ENCODE results near the gene PLK2. TPM values are rescaled to one million over a fixed set of nuclear protein-coding genes. Genes with fewer than 3 reads are reported as not detected.

The PLK2 gene
- total and polyA plus RNA-seq, 2 of the 4 experiments (the other 2 are of a cell fraction), result 129 to 337 TPM

DNA sequence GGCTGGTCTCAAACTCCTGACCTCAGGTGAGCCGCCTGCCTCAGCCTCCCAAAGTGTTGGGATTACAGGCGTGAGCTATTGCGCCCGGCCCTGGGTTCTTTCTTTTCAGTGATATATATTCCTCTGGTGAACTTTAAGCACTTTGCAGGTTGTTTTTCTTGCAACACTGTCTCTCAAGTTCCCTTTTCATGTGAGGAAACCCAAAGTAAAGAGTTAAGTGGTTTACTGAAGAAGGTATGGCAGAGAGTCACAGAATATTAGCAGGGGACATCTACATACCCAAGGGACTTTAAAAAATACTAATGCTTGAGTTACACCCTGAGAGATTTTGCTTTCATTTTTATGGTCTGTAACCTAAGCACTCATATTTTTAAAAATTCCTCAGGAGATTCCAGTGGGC, 24.6 kb upstream of the PLK2 start:
- no peak overlapping the region for H3K14ac ChIP-seq (replicated peaks; ENCODE audit: low read depth, low read length)
- H3K18ac ChIP-seq (ENCODE audit: low read depth, low read length), result no peak overlapping the region
- no peak overlapping the region for H3K23ac ChIP-seq (ENCODE audit: low read depth, low read length)
- H3K9me1 ChIP-seq (ENCODE audit: insufficient read depth, low read length), result no peaks in the 10 kb centered on the region
- in situ Hi-C loops (cut with MboI; ENCODE audit: low sequenced_read_pairs) (loop anchor here (25.0 kb wide), 1 partner anchor 678 kb away; no protein-coding TSS in a partner anchor), dilution Hi-C loops (cut with HindIII; ENCODE audit: low sequenced_read_pairs, unreplicated experiment) (no loop called here), intact Hi-C loops (cut with micrococcal nuclease) (no loop called here)
- no peak overlapping the region for H3K9ac ChIP-seq (ENCODE audit: low read depth, low read length)
- H3K27ac ChIP-seq (ENCODE audit: insufficient read depth, low read length), result no peak overlapping the region
- H2BK20ac ChIP-seq (ENCODE audit: low read depth, low read length), result no peak overlapping the region
- H2AFZ ChIP-seq (replicated peaks; ENCODE audit: low read length, poor library complexity), result no peak overlapping the region
- POLR2A ChIA-PET (ENCODE audit: unreplicated experiment), result no interaction called here
- H4K8ac ChIP-seq (ENCODE audit: low read depth in 2 of 2, low read length in 2 of 2), result no peak overlapping the region
- H4K20me1 ChIP-seq (ENCODE audit: insufficient read depth, low read length), result no peaks in the 10 kb centered on the region
- no peak overlapping the region for H2AK5ac ChIP-seq (ENCODE audit: low read depth, low read length)
- no peak overlapping the region for H3K4me2 ChIP-seq (ENCODE audit: low read depth, low read length)
- H2BK15ac ChIP-seq (ENCODE audit: low read depth, low read length), result no peak overlapping the region
- H3K79me1 ChIP-seq (ENCODE audit: low read depth in 1 of 2, low read length in 2 of 2), result no peaks in the 10 kb centered on the region
- H4K5ac ChIP-seq (ENCODE audit: low read depth, low read length), result no peak overlapping the region
- no CpG with 5 or more reads among the region's 4 CpGs for WGBS, 2 experiments (ENCODE audit: extremely low coverage in 2 of 2, insufficient read length in 1 of 2)
- no peak overlapping the region for H3K4ac ChIP-seq (ENCODE audit: low read depth, low read length)
- H3K36me3 ChIP-seq (ENCODE audit: control insufficient read depth, insufficient read depth, low read length), result no peaks in the 10 kb centered on the region
- DNase-seq (no peak), ATAC-seq (ENCODE audit: low read depth) (no peak)
- H3K56ac ChIP-seq (ENCODE audit: extremely low read depth, insufficient read depth, low read length), result no peak overlapping the region
- H3K4me3 ChIP-seq (ENCODE audit: insufficient read depth, low read depth, low read length), result no peak overlapping the region
- TF ChIP-seq NFE2L2 (IDR thresholded peaks at IDR 0.05; ENCODE audit: low read depth, low read length) (no peak), CHD1 (IDR thresholded peaks at IDR 0.05; ENCODE audit: low read depth, low read length) (no peak), RAD21 (IDR thresholded peaks at IDR 0.05; ENCODE audit: low read length) (no peak), POLR2A (IDR thresholded peaks at IDR 0.05; ENCODE audit: low read depth, low read length) (no peak), MAZ (IDR thresholded peaks at IDR 0.05; ENCODE audit: borderline replicate concordance, low read depth, low read length) (no peak), MXI1 (IDR thresholded peaks at IDR 0.05; ENCODE audit: borderline replicate concordance, low read depth, low read length) (no peak), BHLHE40 (IDR thresholded peaks at IDR 0.05; ENCODE audit: low read depth, low read length) (no peak), SMC3 (IDR thresholded peaks at IDR 0.05; ENCODE audit: low read depth, low read length) (no peak), RFX5 (IDR thresholded peaks at IDR 0.05; ENCODE audit: low read depth, low read length) (no peak), FOS (IDR thresholded peaks at IDR 0.05; ENCODE audit: low read depth, low read length) (no peak), CEBPB (IDR thresholded peaks at IDR 0.05; ENCODE audit: low read depth, low read length) (no peak), RCOR1 (IDR thresholded peaks at IDR 0.05; ENCODE audit: insufficient replicate concordance, low read length) (no peak)
- TF ChIP-seq, protein P1, sequence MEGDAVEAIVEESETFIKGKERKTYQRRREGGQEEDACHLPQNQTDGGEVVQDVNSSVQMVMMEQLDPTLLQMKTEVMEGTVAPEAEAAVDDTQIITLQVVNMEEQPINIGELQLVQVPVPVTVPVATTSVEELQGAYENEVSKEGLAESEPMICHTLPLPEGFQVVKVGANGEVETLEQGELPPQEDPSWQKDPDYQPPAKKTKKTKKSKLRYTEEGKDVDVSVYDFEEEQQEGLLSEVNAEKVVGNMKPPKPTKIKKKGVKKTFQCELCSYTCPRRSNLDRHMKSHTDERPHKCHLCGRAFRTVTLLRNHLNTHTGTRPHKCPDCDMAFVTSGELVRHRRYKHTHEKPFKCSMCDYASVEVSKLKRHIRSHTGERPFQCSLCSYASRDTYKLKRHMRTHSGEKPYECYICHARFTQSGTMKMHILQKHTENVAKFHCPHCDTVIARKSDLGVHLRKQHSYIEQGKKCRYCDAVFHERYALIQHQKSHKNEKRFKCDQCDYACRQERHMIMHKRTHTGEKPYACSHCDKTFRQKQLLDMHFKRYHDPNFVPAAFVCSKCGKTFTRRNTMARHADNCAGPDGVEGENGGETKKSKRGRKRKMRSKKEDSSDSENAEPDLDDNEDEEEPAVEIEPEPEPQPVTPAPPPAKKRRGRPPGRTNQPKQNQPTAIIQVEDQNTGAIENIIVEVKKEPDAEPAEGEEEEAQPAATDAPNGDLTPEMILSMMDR (conservative IDR thresholded peaks at IDR 0.05; ENCODE audit: low read depth, low read length), result no peak
- TF ChIP-seq, protein P2, sequence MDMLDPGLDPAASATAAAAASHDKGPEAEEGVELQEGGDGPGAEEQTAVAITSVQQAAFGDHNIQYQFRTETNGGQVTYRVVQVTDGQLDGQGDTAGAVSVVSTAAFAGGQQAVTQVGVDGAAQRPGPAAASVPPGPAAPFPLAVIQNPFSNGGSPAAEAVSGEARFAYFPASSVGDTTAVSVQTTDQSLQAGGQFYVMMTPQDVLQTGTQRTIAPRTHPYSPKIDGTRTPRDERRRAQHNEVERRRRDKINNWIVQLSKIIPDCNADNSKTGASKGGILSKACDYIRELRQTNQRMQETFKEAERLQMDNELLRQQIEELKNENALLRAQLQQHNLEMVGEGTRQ (IDR thresholded peaks at IDR 0.05; ENCODE audit: low read depth, low read length), result no peak
- TF ChIP-seq, protein P3, sequence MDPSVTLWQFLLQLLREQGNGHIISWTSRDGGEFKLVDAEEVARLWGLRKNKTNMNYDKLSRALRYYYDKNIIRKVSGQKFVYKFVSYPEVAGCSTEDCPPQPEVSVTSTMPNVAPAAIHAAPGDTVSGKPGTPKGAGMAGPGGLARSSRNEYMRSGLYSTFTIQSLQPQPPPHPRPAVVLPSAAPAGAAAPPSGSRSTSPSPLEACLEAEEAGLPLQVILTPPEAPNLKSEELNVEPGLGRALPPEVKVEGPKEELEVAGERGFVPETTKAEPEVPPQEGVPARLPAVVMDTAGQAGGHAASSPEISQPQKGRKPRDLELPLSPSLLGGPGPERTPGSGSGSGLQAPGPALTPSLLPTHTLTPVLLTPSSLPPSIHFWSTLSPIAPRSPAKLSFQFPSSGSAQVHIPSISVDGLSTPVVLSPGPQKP (IDR thresholded peaks at IDR 0.05; ENCODE audit: borderline replicate concordance, low read depth, low read length), result no peak
- CTCF ChIA-PET, result no interaction called here
- no peak overlapping the region for H2BK5ac ChIP-seq (ENCODE audit: low read depth, low read length, poor library complexity, severe bottlenecking)
- no TSS peak for BruUV-seq (replicated peaks)
- H2AK9ac ChIP-seq (replicated peaks; ENCODE audit: low read depth, low read length, poor library complexity), result no peak overlapping the region
- H2BK120ac ChIP-seq (ENCODE audit: low read depth, low read length), result no peak overlapping the region
- H3K9me3 ChIP-seq (ENCODE audit: control insufficient read depth, insufficient read depth, low read length), result no peaks in the 10 kb centered on the region
- H4K91ac ChIP-seq (ENCODE audit: insufficient read depth, low read depth, low read length), result no peak overlapping the region
- no peaks in the 10 kb centered on the region for H3K4me1 ChIP-seq (ENCODE audit: control insufficient read depth, insufficient read depth, low read length)
- H3K27me3 ChIP-seq (ENCODE audit: control insufficient read depth, insufficient read depth, low read length), result peaks cover 23% of the 10 kb centered on the region

Data from IMR-90 (cell line).